Putamen (tissue), 1 donor: ENCODE results near the gene LIME1.

ENCODE experiments used
- DNase-seq: peaks from one replicate; pipeline ENCODE4 v3.0.0-alpha.2; 2016; ENCODE audit warnings: low spot score

LIME1 gene

DNA sequence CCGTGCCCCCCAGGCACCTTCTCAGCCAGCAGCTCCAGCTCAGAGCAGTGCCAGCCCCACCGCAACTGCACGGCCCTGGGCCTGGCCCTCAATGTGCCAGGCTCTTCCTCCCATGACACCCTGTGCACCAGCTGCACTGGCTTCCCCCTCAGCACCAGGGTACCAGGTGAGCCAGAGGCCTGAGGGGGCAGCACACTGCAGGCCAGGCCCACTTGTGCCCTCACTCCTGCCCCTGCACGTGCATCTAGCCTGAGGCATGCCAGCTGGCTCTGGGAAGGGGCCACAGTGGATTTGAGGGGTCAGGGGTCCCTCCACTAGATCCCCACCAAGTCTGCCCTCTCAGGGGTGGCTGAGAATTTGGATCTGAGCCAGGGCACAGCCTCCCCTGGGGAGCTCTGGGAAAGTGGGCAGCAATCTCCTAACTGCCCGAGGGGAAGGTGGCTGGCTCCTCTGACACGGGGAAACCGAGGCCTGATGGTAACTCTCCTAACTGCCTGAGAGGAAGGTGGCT, 39.1 kb upstream of the LIME1 start:
- DNase-seq, result no peak

DNA sequence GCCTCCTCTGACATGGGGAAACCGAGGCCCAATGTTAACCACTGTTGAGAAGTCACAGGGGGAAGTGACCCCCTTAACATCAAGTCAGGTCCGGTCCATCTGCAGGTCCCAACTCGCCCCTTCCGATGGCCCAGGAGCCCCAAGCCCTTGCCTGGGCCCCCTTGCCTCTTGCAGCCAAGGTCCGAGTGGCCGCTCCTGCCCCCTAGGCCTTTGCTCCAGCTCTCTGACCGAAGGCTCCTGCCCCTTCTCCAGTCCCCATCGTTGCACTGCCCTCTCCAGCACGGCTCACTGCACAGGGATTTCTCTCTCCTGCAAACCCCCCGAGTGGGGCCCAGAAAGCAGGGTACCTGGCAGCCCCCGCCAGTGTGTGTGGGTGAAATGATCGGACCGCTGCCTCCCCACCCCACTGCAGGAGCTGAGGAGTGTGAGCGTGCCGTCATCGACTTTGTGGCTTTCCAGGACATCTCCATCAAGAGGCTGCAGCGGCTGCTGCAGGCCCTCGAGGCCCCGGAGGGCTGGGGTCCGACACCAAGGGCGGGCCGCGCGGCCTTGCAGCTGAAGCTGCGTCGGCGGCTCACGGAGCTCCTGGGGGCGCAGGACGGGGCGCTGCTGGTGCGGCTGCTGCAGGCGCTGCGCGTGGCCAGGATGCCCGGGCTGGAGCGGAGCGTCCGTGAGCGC, 38.5 kb upstream of the LIME1 start:
- no peak for DNase-seq

GRCh38 chr20:63698739-63699465, 37.6 kb upstream of the LIME1 start:
- DNase-seq, result no peak

GRCh38 chr20:63699466-63700198, 36.8 kb upstream of the LIME1 start:
- no peak for DNase-seq

GRCh38 chr20:63700199-63701050, 36.0 kb upstream of the LIME1 start:
- DNase-seq, result no peak

- no peak for DNase-seq
These were observed 35.5 kb upstream of the LIME1 start for GRCh38 chr20:63701051-63701328.

- DNase-seq, result no peak
These were observed 35.0 kb upstream of the LIME1 start for GRCh38 chr20:63701329-63702035.

DNA sequence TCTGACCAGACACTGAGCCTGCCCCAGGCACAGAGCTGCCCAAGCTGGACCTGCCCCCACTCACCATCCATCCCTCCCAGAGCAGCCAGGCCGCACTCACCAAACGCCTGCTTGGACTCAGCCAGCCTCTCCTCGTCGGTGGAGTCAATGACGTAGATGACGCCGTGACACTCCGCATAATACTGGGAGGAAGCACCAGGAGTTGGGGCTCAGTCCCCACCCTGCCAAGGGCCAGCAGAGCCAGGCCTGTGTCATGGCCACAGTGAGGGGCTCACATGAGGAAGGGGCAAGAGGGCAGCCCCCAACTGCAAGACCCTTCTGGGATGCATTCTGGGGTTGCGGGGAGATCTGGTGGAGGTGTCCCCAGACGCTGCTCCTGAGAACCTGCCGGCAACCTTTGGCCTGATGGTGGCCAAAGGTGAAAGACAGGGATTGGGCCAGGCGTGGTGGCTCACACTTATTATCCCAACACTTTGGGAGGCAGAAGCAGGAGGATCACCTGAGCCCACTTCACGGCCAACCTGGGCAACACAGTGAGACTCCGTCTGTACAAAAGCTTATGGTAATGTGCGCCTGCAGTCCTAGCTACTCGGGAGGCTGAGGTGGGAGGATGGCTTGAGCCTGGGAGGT, 34.3 kb upstream of the LIME1 start:
- no peak for DNase-seq

DNA sequence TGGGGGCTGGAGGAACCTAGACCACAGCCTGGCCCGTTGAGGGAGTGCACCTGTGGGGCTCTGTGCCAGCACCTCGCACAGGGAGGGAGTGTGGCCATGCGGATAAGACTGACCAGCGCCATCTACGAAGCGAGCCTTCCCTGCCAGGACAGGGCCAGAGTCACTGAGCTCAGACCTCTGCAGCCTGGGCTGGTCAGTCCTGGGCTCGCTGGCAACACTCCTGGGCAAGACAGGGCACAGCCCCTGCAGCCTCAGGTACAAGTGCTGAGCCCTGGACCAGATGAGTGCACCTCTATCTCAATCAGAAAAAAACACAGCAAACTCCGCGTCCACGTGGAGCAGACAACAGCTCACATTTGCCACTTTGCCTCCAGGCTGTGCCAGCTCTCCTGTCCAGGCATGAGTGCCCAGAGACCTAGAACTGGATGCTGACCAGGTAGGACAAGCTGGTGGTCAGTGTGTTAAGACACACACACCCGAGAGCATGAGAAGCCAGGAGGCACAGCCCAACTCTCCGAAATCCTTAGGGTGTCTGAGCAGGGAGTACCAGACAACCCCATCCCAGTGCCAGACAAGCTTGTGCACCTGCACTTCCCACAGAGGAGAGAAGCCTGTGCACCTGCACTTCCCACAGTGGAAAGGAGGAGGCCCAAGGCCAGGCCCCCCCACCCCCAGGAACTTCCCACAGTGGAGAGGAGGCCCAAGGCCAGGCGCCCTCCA, 33.6 kb upstream of the LIME1 start:
- DNase-seq, result no peak

- DNase-seq, result no peak
These were observed 32.9 kb upstream of the LIME1 start for GRCh38 chr20:63703471-63703975.

DNA sequence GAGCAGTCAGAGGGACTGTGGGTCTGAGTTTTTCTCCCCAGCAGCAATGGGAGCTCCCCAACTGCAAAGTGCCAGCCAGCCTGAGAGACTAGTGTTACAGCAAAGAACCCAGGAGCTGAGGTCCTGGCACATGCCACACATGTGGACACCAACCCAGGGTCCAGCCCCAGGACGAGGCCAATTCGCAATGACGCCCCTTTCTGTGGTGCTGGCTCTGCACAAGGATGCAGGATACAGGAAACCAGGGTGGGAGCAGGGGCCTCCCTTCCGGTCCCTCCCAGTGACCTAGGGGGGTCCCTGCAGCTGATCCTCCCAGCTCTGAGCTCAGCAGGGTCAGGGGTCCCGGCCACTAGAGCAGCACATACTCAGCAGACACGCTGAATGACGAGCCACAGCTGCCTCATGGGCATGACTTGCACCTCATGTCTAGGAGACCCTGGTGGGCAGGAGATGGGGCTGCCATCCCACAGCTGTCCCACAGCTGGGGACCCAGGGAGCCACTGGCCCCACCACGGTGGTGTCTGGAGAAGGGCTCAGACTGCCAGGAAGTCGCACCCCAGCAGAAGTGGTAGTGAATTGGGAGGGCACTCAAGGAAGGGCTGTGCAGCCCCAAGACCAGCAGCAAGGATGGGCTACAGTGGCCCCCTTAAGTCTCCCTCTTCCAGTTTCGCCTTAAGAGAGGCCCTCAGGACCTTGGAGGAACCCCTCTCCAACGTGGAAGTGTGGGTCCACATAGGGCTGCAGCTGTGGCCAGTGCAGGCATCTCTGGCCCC, 32.3 kb upstream of the LIME1 start:
- no peak for DNase-seq

DNA sequence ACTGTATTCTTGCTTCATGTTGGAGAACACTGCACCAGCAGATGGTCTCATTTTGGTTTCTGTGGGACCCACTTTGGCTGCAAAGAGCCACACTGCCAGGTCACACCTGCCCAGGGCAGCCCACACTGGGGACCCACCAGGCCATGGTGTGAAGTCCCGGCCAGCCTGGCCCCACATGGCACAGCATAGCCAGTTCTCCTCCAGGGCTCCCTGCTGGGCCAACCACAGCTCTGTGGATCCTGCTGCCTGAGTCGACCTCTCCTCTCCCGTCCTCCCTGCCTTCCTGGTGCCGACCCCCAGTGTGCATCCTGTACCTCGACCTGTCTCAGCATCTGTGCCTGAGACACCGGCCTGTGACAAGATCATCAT, 31.7 kb upstream of the LIME1 start:
- DNase-seq, result no peak

- no peak for DNase-seq
These were observed 31.0 kb upstream of the LIME1 start for GRCh38 chr20:63705232-63706026.

- no peak for DNase-seq
These were observed 30.3 kb upstream of the LIME1 start for GRCh38 chr20:63706027-63706695.

GRCh38 chr20:63706852-63707557, 29.5 kb upstream of the LIME1 start:
- DNase-seq, result no peak

- peak; percentile 89 for DNase-seq
These were observed 28.7 kb upstream of the LIME1 start, which contains the start of the genes ARFRP1 and ZGPAT for GRCh38 chr20:63707558-63708300. Gene ARFRP1, minus strand, starts transcription at chr20:63707976. Its CDS starts 885 bp downstream, at chr20:63707091. Gene ZGPAT, plus strand, starts transcription at chr20:63708039. Its CDS starts 542 bp downstream, at chr20:63708581.
